ENCODE results near the gene RNASET2. TPM values are rescaled to one million over a fixed set of nuclear protein-coding genes. Genes with fewer than 3 reads are reported as not detected.
A peak's percentile ranks its signal among the peaks of the same experiment; 100 is the strongest.

RNASET2 gene
- total and polyA plus RNA-seq, 4 donors: 17.7 to 37.2 (median 25.0) TPM

- WGBS: 84% methylated on average over 9 of the region's 9 CpGs
- no peak overlapping the region for H3K4me3 ChIP-seq (ENCODE audit: low read depth in 1 of 3, low read length in 3 of 3)
- H3K27ac ChIP-seq (ENCODE audit: low read depth in 1 of 2, low read length in 2 of 2): peak overlapping the region; percentile 37 to 46
- H3K9me3 ChIP-seq (ENCODE audit: control insufficient read depth in 4 of 4, low read length in 3 of 4): no peaks in the 10 kb centered on the region
- peaks cover 5 to 25% (median 13%) of the 10 kb centered on the region in 4 donors for H3K4me1 ChIP-seq (ENCODE audit: control insufficient read depth in 4 of 4, insufficient read depth in 4 of 4, low read length in 3 of 4)
- no peak overlapping the region for H3K9ac ChIP-seq (ENCODE audit: low read depth in 1 of 2, low read length in 2 of 2)
- no peak for DNase-seq (ENCODE audit: low spot score)
- TF ChIP-seq FOXA1 (IDR thresholded peaks at IDR 0.05): no peak
- no peak for TF ChIP-seq JUND (IDR thresholded peaks at IDR 0.05)
- TF ChIP-seq EGR1 (IDR thresholded peaks at IDR 0.05; ENCODE audit: low read depth in 2 of 2): no peak
- TF ChIP-seq TAF1 (conservative IDR thresholded peaks at IDR 0.05): no peak
- no peaks in the 10 kb centered on the region for H3K36me3 ChIP-seq (ENCODE audit: control insufficient read depth in 4 of 4, insufficient read depth in 3 of 4, low read depth in 1 of 4, low read length in 3 of 4)
- no peaks in the 10 kb centered on the region for H3K27me3 ChIP-seq (ENCODE audit: control insufficient read depth in 4 of 4, insufficient read depth in 4 of 4, low read length in 3 of 4)
Observed at GRCh38 chr6:166959911-166960608, 3.7 kb upstream of the RNASET2 start.

- WGBS: 65% methylated on average over 13 of the region's 13 CpGs
- H3K27ac ChIP-seq (ENCODE audit: low read depth in 1 of 2, low read length in 2 of 2): peak overlapping the region; percentile 37 to 46
Observed at GRCh38 chr6:166958926-166959861, 2.8 kb upstream of the RNASET2 start.

GRCh38 chr6:166957805-166958076 is 1.4 kb upstream of the RNASET2 start:
- Histone ChIP-seq H3K4me1 (ENCODE audit: control insufficient read depth in 4 of 4, insufficient read depth in 4 of 4, low read length in 3 of 4) (peaks cover 5 to 25% (median 13%) of the 10 kb centered on the region in 4 donors), H3K4me3 (ENCODE audit: low read depth in 1 of 3, low read length in 3 of 3) (no peak overlapping the region), H3K9ac (ENCODE audit: low read depth in 1 of 2, low read length in 2 of 2) (peak overlapping the region in 1 of 2 donors; percentile 27), H3K36me3 (ENCODE audit: control insufficient read depth in 4 of 4, insufficient read depth in 3 of 4, low read depth in 1 of 4, low read length in 3 of 4) (no peaks in the 10 kb centered on the region), H3K9me3 (ENCODE audit: control insufficient read depth in 4 of 4, low read length in 3 of 4) (no peaks in the 10 kb centered on the region), H3K27ac (ENCODE audit: low read depth in 1 of 2, low read length in 2 of 2) (peak overlapping the region; percentile 94), H3K27me3 (ENCODE audit: control insufficient read depth in 4 of 4, insufficient read depth in 4 of 4, low read length in 3 of 4) (no peaks in the 10 kb centered on the region)
- TF ChIP-seq RXRA (IDR thresholded peaks at IDR 0.05) (no peak), GABPA (IDR thresholded peaks at IDR 0.05 in 1 of 2, conservative IDR thresholded peaks at IDR 0.05 in 1 of 2) (no peak), RAD21 (IDR thresholded peaks at IDR 0.05) (no peak), FOXA2 (IDR thresholded peaks at IDR 0.05) (no peak), HNF4G (IDR thresholded peaks at IDR 0.05) (no peak), NR2F2 (IDR thresholded peaks at IDR 0.05) (no peak), EGR1 (IDR thresholded peaks at IDR 0.05; ENCODE audit: low read depth in 2 of 2) (no peak), ZBTB33 (IDR thresholded peaks at IDR 0.05) (no peak), TAF1 (conservative IDR thresholded peaks at IDR 0.05) (no peak)
- DNase-seq (ENCODE audit: low spot score): no peak
- WGBS: 89% methylated on average over 5 of the region's 5 CpGs

More at GRCh38 chr6:166958926-166959861, 2.8 kb upstream of the RNASET2 start:
- TF ChIP-seq GABPA (IDR thresholded peaks at IDR 0.05 in 1 of 2, conservative IDR thresholded peaks at IDR 0.05 in 1 of 2) (no peak), YY1 (IDR thresholded peaks at IDR 0.05) (no peak), TAF1 (conservative IDR thresholded peaks at IDR 0.05) (no peak), ATF3 (IDR thresholded peaks at IDR 0.05) (no peak)
- Histone ChIP-seq H3K4me3 (ENCODE audit: low read depth in 1 of 3, low read length in 3 of 3) (no peak overlapping the region), H3K9me3 (ENCODE audit: control insufficient read depth in 4 of 4, low read length in 3 of 4) (no peaks in the 10 kb centered on the region), H3K4me1 (ENCODE audit: control insufficient read depth in 4 of 4, insufficient read depth in 4 of 4, low read length in 3 of 4) (peaks cover 5 to 25% (median 13%) of the 10 kb centered on the region in 4 donors), H3K36me3 (ENCODE audit: control insufficient read depth in 4 of 4, insufficient read depth in 3 of 4, low read depth in 1 of 4, low read length in 3 of 4) (no peaks in the 10 kb centered on the region), H3K27me3 (ENCODE audit: control insufficient read depth in 4 of 4, insufficient read depth in 4 of 4, low read length in 3 of 4) (no peaks in the 10 kb centered on the region), H3K9ac (ENCODE audit: low read depth in 1 of 2, low read length in 2 of 2) (peak overlapping the region in 1 of 2 donors; percentile 67)
- no peak for DNase-seq (ENCODE audit: low spot score)

Data from liver (tissue), 9 donors.